ENCODE data around the gene TMEM53.
A peak's percentile ranks its signal among the peaks of the same experiment; 100 is the strongest.

The TMEM53 gene

GRCh38 chr1:44674113-44675000 is at the start of gene TMEM53, which contains the start of gene ARMH1:
Gene TMEM53 (minus strand): TSS chr1:44674481. CDS start chr1:44674391, 90 bp downstream.
Gene ARMH1 (plus strand): TSS chr1:44674714. CDS start chr1:44689698, 14,984 bp downstream.
- Histone ChIP-seq H3K36me3 (ENCODE audit: control insufficient read depth, insufficient read depth, low read length) (no peaks in the 10 kb centered on the region), H3K27ac (ENCODE audit: low read depth, low read length) (peak within 1 kb of the TSS; percentile 96), H3K27me3 (ENCODE audit: control insufficient read depth, insufficient read depth, low read length) (no peaks in the 10 kb centered on the region), H3K4me1 (ENCODE audit: control insufficient read depth, insufficient read depth, low read length) (peaks cover 8% of the 10 kb centered on the region), H3K4me3 (ENCODE audit: low read length) (peak within 1 kb of the TSS; percentile 77), H3K9ac (ENCODE audit: low read length) (peak within 1 kb of the TSS; percentile 51)

- no peaks in the 10 kb centered on the region for H3K4me1 ChIP-seq (ENCODE audit: control insufficient read depth, insufficient read depth, low read length)
- no peak overlapping the region for H3K4me3 ChIP-seq (ENCODE audit: low read length)
- H3K27ac ChIP-seq (ENCODE audit: low read depth, low read length) = no peak overlapping the region
These were observed 49.4 kb upstream of the TMEM53 start for GRCh38 chr1:44723496-44724295.

GRCh38 chr1:44723064-44723463 is 48.8 kb upstream of the TMEM53 start:
- Histone ChIP-seq H3K9ac (ENCODE audit: low read length) (no peak overlapping the region), H3K27me3 (ENCODE audit: control insufficient read depth, insufficient read depth, low read length) (no peaks in the 10 kb centered on the region), H3K36me3 (ENCODE audit: control insufficient read depth, insufficient read depth, low read length) (no peaks in the 10 kb centered on the region), H3K4me3 (ENCODE audit: low read length) (no peak overlapping the region), H3K27ac (ENCODE audit: low read depth, low read length) (no peak overlapping the region), H3K4me1 (ENCODE audit: control insufficient read depth, insufficient read depth, low read length) (no peaks in the 10 kb centered on the region)

More at GRCh38 chr1:44723496-44724295, 49.4 kb upstream of the TMEM53 start:
- H3K9ac ChIP-seq (ENCODE audit: low read length) = no peak overlapping the region
- H3K36me3 ChIP-seq (ENCODE audit: control insufficient read depth, insufficient read depth, low read length) = no peaks in the 10 kb centered on the region
- no peaks in the 10 kb centered on the region for H3K27me3 ChIP-seq (ENCODE audit: control insufficient read depth, insufficient read depth, low read length)

GRCh38 chr1:44721485-44722361 is 47.4 kb upstream of the TMEM53 start:
- H3K9ac ChIP-seq (ENCODE audit: low read length) = no peak overlapping the region
- no peaks in the 10 kb centered on the region for H3K36me3 ChIP-seq (ENCODE audit: control insufficient read depth, insufficient read depth, low read length)
- no peak overlapping the region for H3K4me3 ChIP-seq (ENCODE audit: low read length)
- no peaks in the 10 kb centered on the region for H3K27me3 ChIP-seq (ENCODE audit: control insufficient read depth, insufficient read depth, low read length)
- no peaks in the 10 kb centered on the region for H3K4me1 ChIP-seq (ENCODE audit: control insufficient read depth, insufficient read depth, low read length)
- H3K27ac ChIP-seq (ENCODE audit: low read depth, low read length) = no peak overlapping the region

GRCh38 chr1:44720281-44720680 is 46.0 kb upstream of the TMEM53 start:
- no peaks in the 10 kb centered on the region for H3K4me1 ChIP-seq (ENCODE audit: control insufficient read depth, insufficient read depth, low read length)
- H3K27me3 ChIP-seq (ENCODE audit: control insufficient read depth, insufficient read depth, low read length) = no peaks in the 10 kb centered on the region
- H3K4me3 ChIP-seq (ENCODE audit: low read length) = no peak overlapping the region
- no peak overlapping the region for H3K27ac ChIP-seq (ENCODE audit: low read depth, low read length)
- H3K9ac ChIP-seq (ENCODE audit: low read length) = no peak overlapping the region
- no peaks in the 10 kb centered on the region for H3K36me3 ChIP-seq (ENCODE audit: control insufficient read depth, insufficient read depth, low read length)

GRCh38 chr1:44719318-44719717 is 45.0 kb upstream of the TMEM53 start:
- no peaks in the 10 kb centered on the region for H3K27me3 ChIP-seq (ENCODE audit: control insufficient read depth, insufficient read depth, low read length)
- H3K9ac ChIP-seq (ENCODE audit: low read length) = no peak overlapping the region
- H3K4me3 ChIP-seq (ENCODE audit: low read length) = no peak overlapping the region
- H3K36me3 ChIP-seq (ENCODE audit: control insufficient read depth, insufficient read depth, low read length) = no peaks in the 10 kb centered on the region
- no peaks in the 10 kb centered on the region for H3K4me1 ChIP-seq (ENCODE audit: control insufficient read depth, insufficient read depth, low read length)
- no peak overlapping the region for H3K27ac ChIP-seq (ENCODE audit: low read depth, low read length)

DNA sequence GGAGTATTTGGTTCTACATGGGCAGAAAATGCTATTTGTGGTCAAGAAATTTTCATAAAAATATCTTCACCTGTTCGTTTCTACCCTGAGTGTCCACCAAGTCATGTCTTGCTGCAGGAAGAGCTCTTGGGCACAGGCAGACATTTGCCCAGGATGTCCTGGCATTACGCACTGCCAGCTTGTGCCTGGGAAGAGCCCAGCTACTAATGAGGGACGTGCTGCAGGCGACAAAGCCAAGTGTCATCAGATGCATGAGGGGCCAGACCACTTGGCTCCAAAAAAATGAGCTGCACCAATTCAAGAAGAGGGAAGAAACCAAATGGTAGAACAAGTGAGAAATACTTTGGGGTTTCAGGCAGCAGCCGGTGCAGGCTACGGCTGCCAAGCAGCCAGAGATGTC is 43.8 kb upstream of the TMEM53 start:
- H3K27ac ChIP-seq (ENCODE audit: low read depth, low read length) = no peak overlapping the region
- H3K4me3 ChIP-seq (ENCODE audit: low read length) = no peak overlapping the region
- H3K9ac ChIP-seq (ENCODE audit: low read length) = no peak overlapping the region
- H3K27me3 ChIP-seq (ENCODE audit: control insufficient read depth, insufficient read depth, low read length) = no peaks in the 10 kb centered on the region
- H3K36me3 ChIP-seq (ENCODE audit: control insufficient read depth, insufficient read depth, low read length) = no peaks in the 10 kb centered on the region
- no peaks in the 10 kb centered on the region for H3K4me1 ChIP-seq (ENCODE audit: control insufficient read depth, insufficient read depth, low read length)

- Histone ChIP-seq H3K27me3 (ENCODE audit: control insufficient read depth, insufficient read depth, low read length) (no peaks in the 10 kb centered on the region), H3K4me3 (ENCODE audit: low read length) (no peak overlapping the region), H3K4me1 (ENCODE audit: control insufficient read depth, insufficient read depth, low read length) (no peaks in the 10 kb centered on the region), H3K9ac (ENCODE audit: low read length) (no peak overlapping the region), H3K27ac (ENCODE audit: low read depth, low read length) (no peak overlapping the region), H3K36me3 (ENCODE audit: control insufficient read depth, insufficient read depth, low read length) (no peaks in the 10 kb centered on the region)
These were observed 43.4 kb upstream of the TMEM53 start for GRCh38 chr1:44717653-44718052.

GRCh38 chr1:44717156-44717555 is 42.9 kb upstream of the TMEM53 start:
- no peak overlapping the region for H3K9ac ChIP-seq (ENCODE audit: low read length)
- no peak overlapping the region for H3K4me3 ChIP-seq (ENCODE audit: low read length)
- no peak overlapping the region for H3K27ac ChIP-seq (ENCODE audit: low read depth, low read length)
- no peaks in the 10 kb centered on the region for H3K27me3 ChIP-seq (ENCODE audit: control insufficient read depth, insufficient read depth, low read length)
- no peaks in the 10 kb centered on the region for H3K36me3 ChIP-seq (ENCODE audit: control insufficient read depth, insufficient read depth, low read length)
- no peaks in the 10 kb centered on the region for H3K4me1 ChIP-seq (ENCODE audit: control insufficient read depth, insufficient read depth, low read length)

DNA sequence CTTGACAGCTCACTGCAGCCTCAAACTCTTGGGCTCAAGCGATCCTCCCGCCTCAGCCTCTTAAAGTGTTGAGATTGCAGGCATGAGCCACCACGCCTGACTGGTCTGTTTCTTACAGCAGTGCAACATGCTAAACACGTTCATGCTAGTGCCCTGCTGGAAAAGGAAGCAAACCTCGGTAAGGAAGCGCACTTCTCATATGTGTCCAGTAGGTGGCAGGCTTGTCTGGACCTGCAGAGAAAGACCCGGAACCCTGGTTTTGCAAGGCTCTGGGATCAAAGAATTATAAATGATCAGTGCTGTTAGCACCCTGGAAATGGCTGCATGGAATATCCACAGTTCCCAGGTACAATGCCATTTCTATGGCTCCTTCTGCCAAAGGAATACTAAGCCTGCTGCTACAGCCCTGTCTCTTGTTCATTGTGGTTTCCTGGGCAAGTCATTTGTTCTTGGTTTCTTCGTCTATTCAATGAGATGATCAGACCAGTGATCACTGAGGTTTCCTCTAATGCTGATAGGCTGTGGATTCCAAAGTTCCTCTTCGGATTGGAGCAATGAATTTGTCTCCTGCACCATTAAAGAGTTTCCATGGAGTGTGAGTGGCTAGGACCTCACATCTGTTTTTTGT is 40.8 kb upstream of the TMEM53 start:
- H3K9ac ChIP-seq (ENCODE audit: low read length) = no peak overlapping the region
- no peaks in the 10 kb centered on the region for H3K36me3 ChIP-seq (ENCODE audit: control insufficient read depth, insufficient read depth, low read length)
- H3K4me3 ChIP-seq (ENCODE audit: low read length) = no peak overlapping the region
- no peaks in the 10 kb centered on the region for H3K27me3 ChIP-seq (ENCODE audit: control insufficient read depth, insufficient read depth, low read length)
- no peaks in the 10 kb centered on the region for H3K4me1 ChIP-seq (ENCODE audit: control insufficient read depth, insufficient read depth, low read length)
- H3K27ac ChIP-seq (ENCODE audit: low read depth, low read length) = no peak overlapping the region

GRCh38 chr1:44714532-44714931 is 40.3 kb upstream of the TMEM53 start:
- H3K27me3 ChIP-seq (ENCODE audit: control insufficient read depth, insufficient read depth, low read length) = no peaks in the 10 kb centered on the region
- H3K27ac ChIP-seq (ENCODE audit: low read depth, low read length) = no peak overlapping the region
- H3K9ac ChIP-seq (ENCODE audit: low read length) = no peak overlapping the region
- H3K4me1 ChIP-seq (ENCODE audit: control insufficient read depth, insufficient read depth, low read length) = no peaks in the 10 kb centered on the region
- H3K4me3 ChIP-seq (ENCODE audit: low read length) = no peak overlapping the region
- no peaks in the 10 kb centered on the region for H3K36me3 ChIP-seq (ENCODE audit: control insufficient read depth, insufficient read depth, low read length)
